Breast epithelium (tissue), 4 donors: ENCODE measurements around the gene RAB19. TPM values are rescaled to one million over a fixed set of nuclear protein-coding genes. Genes with fewer than 3 reads are reported as not detected.

Experiments used
- DNase-seq, 2 donors: peaks; one replicate each; pipeline ENCODE4 v3.0.0-alpha.2; 2019; ENCODE audit warnings: low spot score in 2 of 2
- H3K27ac ChIP-seq, 2 donors: fragments of 200-600 bp; sonication (generic) in 1 of 2; one replicate each; pipeline ENCODE4 v1.5.1; 2016 to 2019; ENCODE audit warnings: mild to moderate bottlenecking in 1 of 2
- H3K27me3 ChIP-seq, 2 donors: fragments of 200-600 bp; sonication (generic) in 1 of 2; one replicate each; pipeline versions ENCODE4 v1.5.1 to v1.6.0; 2017 to 2019; ENCODE audit warnings: control low read depth in 1 of 2, mild to moderate bottlenecking in 1 of 2
- H3K36me3 ChIP-seq: fragments of 200-600 bp; one replicate; pipeline ENCODE4 v1.5.1; 2019
- H3K4me1 ChIP-seq, 2 donors: fragments of 200-600 bp; sonication (generic); one replicate each; pipeline ENCODE4 v1.5.1; 2016 to 2019; ENCODE audit warnings: control low read depth in 1 of 2
- H3K4me3 ChIP-seq, 3 donors: fragments of 200-600 bp; sonication (generic); 1 replicate in 2 of 3; 2 replicates in 1 of 3; pipeline ENCODE4 v1.5.1; 2016 to 2019; ENCODE audit warnings: mild to moderate bottlenecking in 3 of 3, moderate library complexity in 2 of 3
- H3K9me3 ChIP-seq, 2 donors: fragments of 200-600 bp; sonication (generic) in 1 of 2; one replicate each; pipeline ENCODE4 v1.5.1; 2016 to 2019; ENCODE audit warnings: control low read depth in 1 of 2
- POLR2A ChIP-seq: fragments of 450-650 bp; IDR thresholded peaks from one replicate; pipeline ENCODE4 v1.6.1; 2016; ENCODE audit warnings: antibody characterized with exemption, mild to moderate bottlenecking, moderate library complexity
- POLR2AphosphoS5 ChIP-seq, 3 donors: sonication (generic); formaldehyde crosslinking; IDR thresholded peaks; one replicate each; pipeline ENCODE4 v1.6.1; 2017; ENCODE audit warnings: antibody characterized with exemption in 3 of 3
- intact Hi-C: fragments of 100-400 bp; cut with DNase I; formaldehyde crosslinking; loops from one replicate; pipeline ENCODE4 v1.15.1; 2023; ENCODE audit warnings: low total_unique reads
- total RNA-seq, 3 donors: library from RNA; depleted of rRNA; stranded (reverse); fragments of >200 nt; gene quantifications; one replicate each; pipeline ENCODE4 v1.1.0, GENCODE V29; 2016
- TF ChIP-seq, protein P1 (sequence below), 3 donors: fragments of 450-650 bp; IDR thresholded peaks; one replicate each; pipeline ENCODE4 v1.5.1; 2016 to 2017; ENCODE audit warnings: antibody characterized with exemption in 3 of 3, mild to moderate bottlenecking in 3 of 3, moderate library complexity in 3 of 3

RAB19 gene
- total RNA-seq, 3 donors from 2014 or later: 2.3 to 4.2 TPM; not detected in 1

GRCh38 chr7:140367528-140367927, 36.3 kb upstream of the RAB19 start:
- intact Hi-C loops: no loop called here
- no peaks in the 10 kb centered on the region for H3K27me3 ChIP-seq
- H3K36me3 ChIP-seq: no peaks in the 10 kb centered on the region
- no peaks in the 10 kb centered on the region for H3K9me3 ChIP-seq
- H3K4me1 ChIP-seq: no peaks in the 10 kb centered on the region
- H3K4me3 ChIP-seq: no peak overlapping the region
- TF ChIP-seq, protein P1, sequence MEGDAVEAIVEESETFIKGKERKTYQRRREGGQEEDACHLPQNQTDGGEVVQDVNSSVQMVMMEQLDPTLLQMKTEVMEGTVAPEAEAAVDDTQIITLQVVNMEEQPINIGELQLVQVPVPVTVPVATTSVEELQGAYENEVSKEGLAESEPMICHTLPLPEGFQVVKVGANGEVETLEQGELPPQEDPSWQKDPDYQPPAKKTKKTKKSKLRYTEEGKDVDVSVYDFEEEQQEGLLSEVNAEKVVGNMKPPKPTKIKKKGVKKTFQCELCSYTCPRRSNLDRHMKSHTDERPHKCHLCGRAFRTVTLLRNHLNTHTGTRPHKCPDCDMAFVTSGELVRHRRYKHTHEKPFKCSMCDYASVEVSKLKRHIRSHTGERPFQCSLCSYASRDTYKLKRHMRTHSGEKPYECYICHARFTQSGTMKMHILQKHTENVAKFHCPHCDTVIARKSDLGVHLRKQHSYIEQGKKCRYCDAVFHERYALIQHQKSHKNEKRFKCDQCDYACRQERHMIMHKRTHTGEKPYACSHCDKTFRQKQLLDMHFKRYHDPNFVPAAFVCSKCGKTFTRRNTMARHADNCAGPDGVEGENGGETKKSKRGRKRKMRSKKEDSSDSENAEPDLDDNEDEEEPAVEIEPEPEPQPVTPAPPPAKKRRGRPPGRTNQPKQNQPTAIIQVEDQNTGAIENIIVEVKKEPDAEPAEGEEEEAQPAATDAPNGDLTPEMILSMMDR (IDR thresholded peaks at IDR 0.05): no peak
- TF ChIP-seq POLR2AphosphoS5 (IDR thresholded peaks at IDR 0.05): no peak
- no peak for TF ChIP-seq POLR2A
- H3K27ac ChIP-seq: no peak overlapping the region
- no peak for DNase-seq

DNA sequence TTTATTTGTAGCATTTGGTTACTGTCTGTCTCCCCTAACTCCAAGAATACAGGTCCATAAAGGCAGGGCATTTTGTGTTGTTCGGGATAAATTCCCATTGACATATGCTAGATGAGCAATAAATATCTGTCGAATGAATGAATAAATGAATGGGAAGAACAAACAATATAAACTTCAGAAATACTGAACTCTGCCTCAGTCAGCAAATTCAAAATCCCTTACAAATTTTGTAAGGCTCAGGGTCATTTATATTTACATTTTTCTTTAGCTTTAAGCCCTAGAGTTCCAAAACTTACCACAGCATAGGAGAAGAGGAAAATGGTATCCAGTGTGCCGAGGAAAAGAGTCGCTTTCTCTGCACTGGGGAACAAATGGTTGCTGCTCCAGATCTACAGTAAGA, 34.6 kb upstream of the RAB19 start:
- intact Hi-C loops: no loop called here
- Histone ChIP-seq H3K9me3 (no peaks in the 10 kb centered on the region), H3K27me3 (no peaks in the 10 kb centered on the region), H3K4me3 (no peak overlapping the region), H3K27ac (no peak overlapping the region), H3K36me3 (no peaks in the 10 kb centered on the region), H3K4me1 (no peaks in the 10 kb centered on the region)
- TF ChIP-seq, protein P1 (IDR thresholded peaks at IDR 0.05): no peak
- TF ChIP-seq POLR2A (no peak), POLR2AphosphoS5 (IDR thresholded peaks at IDR 0.05) (no peak)
- no peak for DNase-seq

DNA sequence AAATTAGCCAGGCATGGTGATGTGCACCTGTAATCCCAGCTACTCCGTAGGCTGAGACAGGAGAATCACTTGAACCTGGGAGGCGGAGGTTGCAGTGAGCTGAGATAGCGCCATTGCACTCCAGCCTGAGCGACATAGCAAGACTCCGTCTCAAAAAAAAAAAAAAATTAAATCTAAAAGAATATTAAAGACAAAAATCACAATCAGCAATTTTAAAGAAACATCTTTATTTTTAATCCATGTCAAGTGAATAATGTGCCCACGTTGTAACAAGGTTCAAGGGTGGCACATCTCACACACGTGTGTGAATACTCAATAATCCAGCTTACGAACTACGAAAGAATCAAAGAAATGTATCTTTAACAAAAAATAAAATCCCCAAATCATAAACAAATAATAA, 28.5 kb upstream of the RAB19 start:
- DNase-seq: no peak
- Histone ChIP-seq H3K4me3 (no peak overlapping the region), H3K27ac (no peak overlapping the region), H3K27me3 (no peaks in the 10 kb centered on the region), H3K9me3 (no peaks in the 10 kb centered on the region), H3K4me1 (no peaks in the 10 kb centered on the region), H3K36me3 (peaks cover 3% of the 10 kb centered on the region)
- no peak for TF ChIP-seq POLR2A
- TF ChIP-seq, protein P1 (IDR thresholded peaks at IDR 0.05): no peak
- TF ChIP-seq POLR2AphosphoS5 (IDR thresholded peaks at IDR 0.05): no peak
- intact Hi-C loops: no loop called here

GRCh38 chr7:140375892-140376730, 27.7 kb upstream of the RAB19 start:
- no peaks in the 10 kb centered on the region for H3K9me3 ChIP-seq
- H3K27ac ChIP-seq: no peak overlapping the region
- DNase-seq: no peak
- no peaks in the 10 kb centered on the region for H3K4me1 ChIP-seq
- H3K4me3 ChIP-seq: no peak overlapping the region
- H3K27me3 ChIP-seq: no peaks in the 10 kb centered on the region
- intact Hi-C loops: no loop called here
- peaks cover 4% of the 10 kb centered on the region for H3K36me3 ChIP-seq
- TF ChIP-seq POLR2AphosphoS5 (IDR thresholded peaks at IDR 0.05): no peak
- no peak for TF ChIP-seq POLR2A
- TF ChIP-seq, protein P1 (IDR thresholded peaks at IDR 0.05): no peak

DNA sequence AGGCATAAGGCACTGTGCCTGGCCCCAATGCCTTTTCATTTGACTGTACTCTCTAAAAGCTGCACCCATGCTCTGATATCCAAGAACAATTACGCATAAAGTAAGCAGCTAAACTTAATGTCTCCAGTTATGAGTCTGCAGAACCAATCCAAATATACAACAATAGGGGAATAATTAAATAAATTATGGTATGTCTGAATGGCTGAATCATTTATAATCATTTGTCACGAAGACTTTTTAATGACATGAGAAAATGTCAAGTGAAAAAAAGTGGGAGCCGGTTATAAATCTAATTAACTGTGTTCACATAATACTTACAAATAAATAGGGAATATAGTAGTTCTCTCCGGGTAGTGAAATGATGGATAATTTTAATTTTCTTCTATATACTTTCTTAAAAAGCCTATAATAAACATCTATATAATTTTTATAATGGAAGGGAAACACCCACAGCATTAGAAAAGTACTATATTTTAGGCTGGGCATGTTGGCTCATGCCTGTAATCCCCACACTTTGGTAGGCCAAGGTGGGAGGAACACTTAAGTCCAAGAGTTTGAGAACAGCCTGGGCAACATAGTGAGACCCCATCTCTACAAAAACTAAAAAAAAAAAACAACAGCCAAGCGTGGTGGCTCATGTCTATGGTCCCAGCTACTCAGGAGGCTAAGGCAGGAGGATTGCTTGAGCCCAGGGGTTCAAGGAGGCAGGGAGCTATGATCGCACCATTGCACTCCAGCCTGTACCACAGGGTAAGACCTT, 19.7 kb upstream of the RAB19 start:
- TF ChIP-seq POLR2AphosphoS5 (IDR thresholded peaks at IDR 0.05) (no peak), POLR2A (no peak)
- TF ChIP-seq, protein P1 (IDR thresholded peaks at IDR 0.05): no peak
- DNase-seq: no peak
- intact Hi-C loops: no loop called here
- Histone ChIP-seq H3K27ac (no peak overlapping the region), H3K4me3 (no peak overlapping the region), H3K4me1 (no peaks in the 10 kb centered on the region), H3K9me3 (no peaks in the 10 kb centered on the region), H3K36me3 (peaks cover 4% of the 10 kb centered on the region), H3K27me3 (no peaks in the 10 kb centered on the region)
